Measurements from ENCODE around the gene FOXE1. TPM values are rescaled to one million over a fixed set of nuclear protein-coding genes. Genes with fewer than 3 reads are reported as not detected.

Gene FOXE1
- total and polyA plus RNA-seq, 2 experiments from 2014 or later = 0.45 TPM; not detected in 1

DNA sequence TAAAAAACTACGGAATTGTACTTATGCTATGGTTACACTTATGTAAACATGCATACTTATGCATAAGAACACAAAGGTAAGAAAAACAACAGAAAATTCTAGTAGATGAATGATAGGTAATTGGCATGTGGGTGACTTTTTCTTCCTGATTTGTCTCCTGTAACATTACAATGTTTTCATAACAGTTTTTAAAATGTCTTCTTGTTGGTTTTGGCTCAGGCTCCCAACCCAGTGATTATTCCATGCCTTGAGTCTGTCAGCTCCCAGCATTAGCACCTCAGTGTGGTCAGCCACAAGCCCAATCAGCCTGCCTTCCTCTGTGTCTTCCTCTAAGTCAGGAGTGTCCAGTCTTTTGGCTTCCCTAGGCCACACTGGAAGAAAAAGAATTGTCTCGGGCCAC, 7.9 kb upstream of the FOXE1 start (continued):
- TF ChIP-seq, protein P1, sequence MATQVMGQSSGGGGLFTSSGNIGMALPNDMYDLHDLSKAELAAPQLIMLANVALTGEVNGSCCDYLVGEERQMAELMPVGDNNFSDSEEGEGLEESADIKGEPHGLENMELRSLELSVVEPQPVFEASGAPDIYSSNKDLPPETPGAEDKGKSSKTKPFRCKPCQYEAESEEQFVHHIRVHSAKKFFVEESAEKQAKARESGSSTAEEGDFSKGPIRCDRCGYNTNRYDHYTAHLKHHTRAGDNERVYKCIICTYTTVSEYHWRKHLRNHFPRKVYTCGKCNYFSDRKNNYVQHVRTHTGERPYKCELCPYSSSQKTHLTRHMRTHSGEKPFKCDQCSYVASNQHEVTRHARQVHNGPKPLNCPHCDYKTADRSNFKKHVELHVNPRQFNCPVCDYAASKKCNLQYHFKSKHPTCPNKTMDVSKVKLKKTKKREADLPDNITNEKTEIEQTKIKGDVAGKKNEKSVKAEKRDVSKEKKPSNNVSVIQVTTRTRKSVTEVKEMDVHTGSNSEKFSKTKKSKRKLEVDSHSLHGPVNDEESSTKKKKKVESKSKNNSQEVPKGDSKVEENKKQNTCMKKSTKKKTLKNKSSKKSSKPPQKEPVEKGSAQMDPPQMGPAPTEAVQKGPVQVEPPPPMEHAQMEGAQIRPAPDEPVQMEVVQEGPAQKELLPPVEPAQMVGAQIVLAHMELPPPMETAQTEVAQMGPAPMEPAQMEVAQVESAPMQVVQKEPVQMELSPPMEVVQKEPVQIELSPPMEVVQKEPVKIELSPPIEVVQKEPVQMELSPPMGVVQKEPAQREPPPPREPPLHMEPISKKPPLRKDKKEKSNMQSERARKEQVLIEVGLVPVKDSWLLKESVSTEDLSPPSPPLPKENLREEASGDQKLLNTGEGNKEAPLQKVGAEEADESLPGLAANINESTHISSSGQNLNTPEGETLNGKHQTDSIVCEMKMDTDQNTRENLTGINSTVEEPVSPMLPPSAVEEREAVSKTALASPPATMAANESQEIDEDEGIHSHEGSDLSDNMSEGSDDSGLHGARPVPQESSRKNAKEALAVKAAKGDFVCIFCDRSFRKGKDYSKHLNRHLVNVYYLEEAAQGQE (IDR thresholded peaks at IDR 0.05; ENCODE audit: unreplicated experiment) = no peak
- TF ChIP-seq ZNF331 (CRISPR knock-in tag; IDR thresholded peaks at IDR 0.05; ENCODE audit: low read depth) = no peak
- no peak for TF ChIP-seq EZH2phosphoT487 (IDR thresholded peaks at IDR 0.05; ENCODE audit: unreplicated experiment)
- no peak for TF ChIP-seq NANOG (IDR thresholded peaks at IDR 0.05; ENCODE audit: borderline replicate concordance)
- no peak for TF ChIP-seq POLR2AphosphoS5 (IDR thresholded peaks at IDR 0.05; ENCODE audit: low read depth)
- no peak for TF ChIP-seq CREB1 (CRISPR knock-in tag; IDR thresholded peaks at IDR 0.05; ENCODE audit: low read depth)

DNA sequence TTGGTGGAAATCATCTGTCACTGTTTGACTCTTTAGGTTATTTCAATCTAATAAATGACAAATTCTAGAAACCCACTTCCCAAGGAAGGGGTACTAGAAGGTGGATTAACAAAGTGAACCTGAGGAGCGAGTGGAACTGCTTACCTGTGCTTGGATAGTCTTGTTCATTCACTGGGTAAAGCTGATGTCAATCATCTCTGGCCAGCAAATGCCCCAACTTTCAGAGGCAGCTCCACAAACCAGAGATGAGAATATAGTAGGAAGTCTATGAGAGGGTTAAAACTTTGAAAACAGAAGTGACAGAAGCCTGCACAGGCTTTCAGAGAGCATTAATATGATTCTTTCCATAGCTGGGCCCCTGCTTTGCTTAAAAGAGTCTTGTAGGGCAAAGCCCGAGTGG, 7.3 kb upstream of the FOXE1 start:
- Mint-ChIP-seq H3K27ac (no peak overlapping the region), H3K36me3 (ENCODE audit: low read depth) (no peaks in the 10 kb centered on the region; the same call in 2 of the 3 replicates), H3K9me3 (no peaks in the 10 kb centered on the region), H3K4me3 (no peak overlapping the region), H3K4me1 (peaks cover 11% of the 10 kb centered on the region), H3K27me3 (ENCODE audit: insufficient read depth, low read depth, poor library complexity) (peaks cover 64% of the 10 kb centered on the region)
- Histone ChIP-seq H3K36me3 (ENCODE audit: insufficient read depth) (no peaks in the 10 kb centered on the region; the same call in 1 of the 2 replicates), H3F3A (replicated peaks; ENCODE audit: low read depth) (peaks cover 11% of the 10 kb centered on the region; the same call in 1 of the 2 replicates), H3K4me1 (ENCODE audit: insufficient read depth) (peaks cover 18% of the 10 kb centered on the region; the same call in 1 of the 2 replicates), H3K79me2 (replicated peaks; ENCODE audit: insufficient read depth) (no peaks in the 10 kb centered on the region), H4K20me1 (replicated peaks; ENCODE audit: insufficient read depth) (peaks cover 20% of the 10 kb centered on the region), H3K27me3 (ENCODE audit: insufficient read depth) (peaks cover 81% of the 10 kb centered on the region), H3K4me3 (no peak overlapping the region), H2AFZ (no peak overlapping the region), H3K4me2 (no peak overlapping the region), H3K9me2 (ENCODE audit: insufficient read depth) (no peaks in the 10 kb centered on the region), H3K27ac (ENCODE audit: low read depth) (no peak overlapping the region)
- ATAC-seq = no peak
- no peak for DNase-seq (ENCODE audit: low spot score)
- TF ChIP-seq, protein P2, sequence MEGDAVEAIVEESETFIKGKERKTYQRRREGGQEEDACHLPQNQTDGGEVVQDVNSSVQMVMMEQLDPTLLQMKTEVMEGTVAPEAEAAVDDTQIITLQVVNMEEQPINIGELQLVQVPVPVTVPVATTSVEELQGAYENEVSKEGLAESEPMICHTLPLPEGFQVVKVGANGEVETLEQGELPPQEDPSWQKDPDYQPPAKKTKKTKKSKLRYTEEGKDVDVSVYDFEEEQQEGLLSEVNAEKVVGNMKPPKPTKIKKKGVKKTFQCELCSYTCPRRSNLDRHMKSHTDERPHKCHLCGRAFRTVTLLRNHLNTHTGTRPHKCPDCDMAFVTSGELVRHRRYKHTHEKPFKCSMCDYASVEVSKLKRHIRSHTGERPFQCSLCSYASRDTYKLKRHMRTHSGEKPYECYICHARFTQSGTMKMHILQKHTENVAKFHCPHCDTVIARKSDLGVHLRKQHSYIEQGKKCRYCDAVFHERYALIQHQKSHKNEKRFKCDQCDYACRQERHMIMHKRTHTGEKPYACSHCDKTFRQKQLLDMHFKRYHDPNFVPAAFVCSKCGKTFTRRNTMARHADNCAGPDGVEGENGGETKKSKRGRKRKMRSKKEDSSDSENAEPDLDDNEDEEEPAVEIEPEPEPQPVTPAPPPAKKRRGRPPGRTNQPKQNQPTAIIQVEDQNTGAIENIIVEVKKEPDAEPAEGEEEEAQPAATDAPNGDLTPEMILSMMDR (conservative IDR thresholded peaks at IDR 0.05; ENCODE audit: low read depth in 2 of 2) = no peak
- TF ChIP-seq ZNF114 (CRISPR knock-in tag; IDR thresholded peaks at IDR 0.05) = no peak
- TF ChIP-seq, protein P3, sequence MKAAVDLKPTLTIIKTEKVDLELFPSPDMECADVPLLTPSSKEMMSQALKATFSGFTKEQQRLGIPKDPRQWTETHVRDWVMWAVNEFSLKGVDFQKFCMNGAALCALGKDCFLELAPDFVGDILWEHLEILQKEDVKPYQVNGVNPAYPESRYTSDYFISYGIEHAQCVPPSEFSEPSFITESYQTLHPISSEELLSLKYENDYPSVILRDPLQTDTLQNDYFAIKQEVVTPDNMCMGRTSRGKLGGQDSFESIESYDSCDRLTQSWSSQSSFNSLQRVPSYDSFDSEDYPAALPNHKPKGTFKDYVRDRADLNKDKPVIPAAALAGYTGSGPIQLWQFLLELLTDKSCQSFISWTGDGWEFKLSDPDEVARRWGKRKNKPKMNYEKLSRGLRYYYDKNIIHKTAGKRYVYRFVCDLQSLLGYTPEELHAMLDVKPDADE (IDR thresholded peaks at IDR 0.05) = no peak
- no peak for TF ChIP-seq NANOG (IDR thresholded peaks at IDR 0.05; ENCODE audit: borderline replicate concordance)
- no peak for TF ChIP-seq EZH2 (IDR thresholded peaks at IDR 0.05; ENCODE audit: low read depth, unreplicated experiment)
- no peak for TF ChIP-seq EZH2phosphoT487 (IDR thresholded peaks at IDR 0.05; ENCODE audit: unreplicated experiment)
- no peak for TF ChIP-seq ZNF331 (CRISPR knock-in tag; IDR thresholded peaks at IDR 0.05; ENCODE audit: low read depth)
- no peak for TF ChIP-seq JUNB (IDR thresholded peaks at IDR 0.05; ENCODE audit: unreplicated experiment)
- TF ChIP-seq POLR2AphosphoS5 (IDR thresholded peaks at IDR 0.05; ENCODE audit: low read depth) = no peak
- TF ChIP-seq STAT1 (IDR thresholded peaks at IDR 0.05; ENCODE audit: unreplicated experiment) = no peak
- no peak for TF ChIP-seq CREB1 (CRISPR knock-in tag; IDR thresholded peaks at IDR 0.05; ENCODE audit: low read depth)
- TF ChIP-seq, protein P4, sequence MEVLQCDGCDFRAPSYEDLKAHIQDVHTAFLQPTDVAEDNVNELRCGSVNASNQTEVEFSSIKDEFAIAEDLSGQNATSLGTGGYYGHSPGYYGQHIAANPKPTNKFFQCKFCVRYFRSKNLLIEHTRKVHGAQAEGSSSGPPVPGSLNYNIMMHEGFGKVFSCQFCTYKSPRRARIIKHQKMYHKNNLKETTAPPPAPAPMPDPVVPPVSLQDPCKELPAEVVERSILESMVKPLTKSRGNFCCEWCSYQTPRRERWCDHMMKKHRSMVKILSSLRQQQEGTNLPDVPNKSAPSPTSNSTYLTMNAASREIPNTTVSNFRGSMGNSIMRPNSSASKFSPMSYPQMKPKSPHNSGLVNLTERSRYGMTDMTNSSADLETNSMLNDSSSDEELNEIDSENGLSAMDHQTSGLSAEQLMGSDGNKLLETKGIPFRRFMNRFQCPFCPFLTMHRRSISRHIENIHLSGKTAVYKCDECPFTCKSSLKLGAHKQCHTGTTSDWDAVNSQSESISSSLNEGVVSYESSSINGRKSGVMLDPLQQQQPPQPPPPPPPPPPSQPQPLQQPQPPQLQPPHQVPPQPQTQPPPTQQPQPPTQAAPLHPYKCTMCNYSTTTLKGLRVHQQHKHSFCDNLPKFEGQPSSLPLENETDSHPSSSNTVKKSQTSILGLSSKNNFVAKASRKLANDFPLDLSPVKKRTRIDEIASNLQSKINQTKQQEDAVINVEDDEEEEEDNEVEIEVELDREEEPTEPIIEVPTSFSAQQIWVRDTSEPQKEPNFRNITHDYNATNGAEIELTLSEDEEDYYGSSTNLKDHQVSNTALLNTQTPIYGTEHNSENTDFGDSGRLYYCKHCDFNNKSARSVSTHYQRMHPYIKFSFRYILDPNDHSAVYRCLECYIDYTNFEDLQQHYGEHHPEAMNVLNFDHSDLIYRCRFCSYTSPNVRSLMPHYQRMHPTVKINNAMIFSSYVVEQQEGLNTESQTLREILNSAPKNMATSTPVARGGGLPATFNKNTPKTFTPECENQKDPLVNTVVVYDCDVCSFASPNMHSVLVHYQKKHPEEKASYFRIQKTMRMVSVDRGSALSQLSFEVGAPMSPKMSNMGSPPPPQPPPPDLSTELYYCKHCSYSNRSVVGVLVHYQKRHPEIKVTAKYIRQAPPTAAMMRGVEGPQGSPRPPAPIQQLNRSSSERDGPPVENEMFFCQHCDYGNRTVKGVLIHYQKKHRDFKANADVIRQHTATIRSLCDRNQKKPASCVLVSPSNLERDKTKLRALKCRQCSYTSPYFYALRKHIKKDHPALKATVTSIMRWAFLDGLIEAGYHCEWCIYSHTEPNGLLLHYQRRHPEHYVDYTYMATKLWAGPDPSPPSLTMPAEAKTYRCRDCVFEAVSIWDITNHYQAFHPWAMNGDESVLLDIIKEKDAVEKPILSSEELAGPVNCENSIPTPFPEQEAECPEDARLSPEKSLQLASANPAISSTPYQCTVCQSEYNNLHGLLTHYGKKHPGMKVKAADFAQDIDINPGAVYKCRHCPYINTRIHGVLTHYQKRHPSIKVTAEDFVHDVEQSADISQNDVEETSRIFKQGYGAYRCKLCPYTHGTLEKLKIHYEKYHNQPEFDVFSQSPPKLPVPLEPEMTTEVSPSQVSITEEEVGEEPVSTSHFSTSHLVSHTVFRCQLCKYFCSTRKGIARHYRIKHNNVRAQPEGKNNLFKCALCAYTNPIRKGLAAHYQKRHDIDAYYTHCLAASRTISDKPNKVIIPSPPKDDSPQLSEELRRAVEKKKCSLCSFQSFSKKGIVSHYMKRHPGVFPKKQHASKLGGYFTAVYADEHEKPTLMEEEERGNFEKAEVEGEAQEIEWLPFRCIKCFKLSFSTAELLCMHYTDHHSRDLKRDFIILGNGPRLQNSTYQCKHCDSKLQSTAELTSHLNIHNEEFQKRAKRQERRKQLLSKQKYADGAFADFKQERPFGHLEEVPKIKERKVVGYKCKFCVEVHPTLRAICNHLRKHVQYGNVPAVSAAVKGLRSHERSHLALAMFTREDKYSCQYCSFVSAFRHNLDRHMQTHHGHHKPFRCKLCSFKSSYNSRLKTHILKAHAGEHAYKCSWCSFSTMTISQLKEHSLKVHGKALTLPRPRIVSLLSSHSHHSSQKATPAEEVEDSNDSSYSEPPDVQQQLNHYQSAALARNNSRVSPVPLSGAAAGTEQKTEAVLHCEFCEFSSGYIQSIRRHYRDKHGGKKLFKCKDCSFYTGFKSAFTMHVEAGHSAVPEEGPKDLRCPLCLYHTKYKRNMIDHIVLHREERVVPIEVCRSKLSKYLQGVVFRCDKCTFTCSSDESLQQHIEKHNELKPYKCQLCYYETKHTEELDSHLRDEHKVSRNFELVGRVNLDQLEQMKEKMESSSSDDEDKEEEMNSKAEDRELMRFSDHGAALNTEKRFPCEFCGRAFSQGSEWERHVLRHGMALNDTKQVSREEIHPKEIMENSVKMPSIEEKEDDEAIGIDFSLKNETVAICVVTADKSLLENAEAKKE (CRISPR knock-in tag; IDR thresholded peaks at IDR 0.05) = no peak
